EH (cell line): Measurements from ENCODE around the gene CDY2A.
"Not testable (repeated sequence)": the region's sequence is repeated elsewhere in the genome, so short reads cannot be mapped to it uniquely, and the experiment has no call there.

Experiments used
- DNase-seq: peaks from one replicate; pipeline ENCODE4 v3.0.0-alpha.2; 2015; ENCODE audit warnings: low read depth

The CDY2A gene

GRCh38 chrY:18025487-18025886, at the start of gene CDY2A:
Gene CDY2A (plus strand): TSS chrY:18025787. CDS start chrY:18026115, 328 bp downstream.
- not testable (repeated sequence) for DNase-seq

- not testable (repeated sequence) for DNase-seq
Measured at GRCh38 chrY:17997586-17997985, 28.0 kb upstream of the CDY2A start.

- not testable (repeated sequence) for DNase-seq
Measured at GRCh38 chrY:17998266-17998665, 27.3 kb upstream of the CDY2A start.

GRCh38 chrY:18023897-18024296, 1.7 kb upstream of the CDY2A start:
- DNase-seq, result not testable (repeated sequence)

DNA sequence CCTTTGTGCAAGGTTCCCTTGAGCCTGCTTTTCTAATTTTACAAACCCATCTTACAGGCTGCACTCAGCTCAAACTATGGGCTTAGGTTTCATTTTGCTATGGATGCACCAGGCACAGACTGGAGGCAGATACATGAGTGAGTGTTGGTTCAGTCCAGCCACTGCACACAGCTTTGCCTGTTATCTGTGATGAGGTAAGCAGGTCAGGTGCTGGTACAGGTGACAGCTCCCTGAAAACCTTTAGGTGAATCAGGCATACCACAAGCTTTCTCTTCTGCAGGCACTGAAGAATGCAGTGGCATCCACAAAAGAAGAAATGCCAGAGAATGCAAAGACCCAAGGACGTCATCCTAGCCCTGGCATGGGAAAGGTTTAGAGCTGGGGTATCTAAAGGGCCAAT, 3.3 kb downstream of the CDY2A start:
- DNase-seq, result not testable (repeated sequence)

DNA sequence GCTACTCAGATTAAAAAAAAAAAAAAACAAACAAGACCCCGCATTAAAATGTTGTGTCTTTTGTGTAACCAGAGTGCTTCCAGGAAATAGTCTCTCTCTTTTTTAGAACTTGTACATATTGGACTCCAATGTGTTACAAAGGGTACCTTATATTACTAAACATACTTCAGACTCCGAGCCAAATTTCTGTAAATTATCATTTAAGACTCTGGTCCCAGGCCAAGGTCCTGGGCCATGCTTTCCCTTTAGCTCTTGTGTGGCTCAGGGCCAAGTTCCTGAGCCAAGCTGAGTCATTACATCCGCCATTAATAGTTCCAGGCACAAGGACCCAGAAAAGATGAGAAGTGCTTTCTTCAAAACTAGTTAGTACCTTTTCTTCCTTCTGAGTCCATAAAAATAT, 4.6 kb downstream of the CDY2A start:
- DNase-seq, result not testable (repeated sequence)

- not testable (repeated sequence) for DNase-seq
Measured at GRCh38 chrY:18034100-18034814, 8.7 kb downstream of the CDY2A start.

GRCh38 chrY:18034864-18035263, 9.3 kb downstream of the CDY2A start:
- DNase-seq, result not testable (repeated sequence)

DNA sequence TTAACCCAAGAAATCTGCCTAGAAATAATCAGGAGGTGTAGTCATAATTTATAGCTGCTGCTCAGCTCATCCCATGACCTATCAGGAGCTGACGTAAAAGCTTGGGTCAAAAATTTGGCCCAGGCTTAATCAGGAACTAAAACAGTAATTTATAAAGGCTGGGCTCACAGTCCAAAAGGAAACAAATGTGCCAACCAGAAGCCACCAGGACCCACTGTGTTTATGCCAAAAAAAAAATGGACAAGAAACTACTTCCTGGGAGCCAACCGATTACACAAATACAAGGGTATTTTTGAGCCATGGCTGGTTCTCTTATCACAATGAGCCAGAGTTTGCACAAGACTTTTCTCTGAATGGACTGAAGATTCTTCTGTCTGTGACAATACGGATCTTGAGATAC, 19.4 kb downstream of the CDY2A start:
- DNase-seq, result not testable (repeated sequence)

DNA sequence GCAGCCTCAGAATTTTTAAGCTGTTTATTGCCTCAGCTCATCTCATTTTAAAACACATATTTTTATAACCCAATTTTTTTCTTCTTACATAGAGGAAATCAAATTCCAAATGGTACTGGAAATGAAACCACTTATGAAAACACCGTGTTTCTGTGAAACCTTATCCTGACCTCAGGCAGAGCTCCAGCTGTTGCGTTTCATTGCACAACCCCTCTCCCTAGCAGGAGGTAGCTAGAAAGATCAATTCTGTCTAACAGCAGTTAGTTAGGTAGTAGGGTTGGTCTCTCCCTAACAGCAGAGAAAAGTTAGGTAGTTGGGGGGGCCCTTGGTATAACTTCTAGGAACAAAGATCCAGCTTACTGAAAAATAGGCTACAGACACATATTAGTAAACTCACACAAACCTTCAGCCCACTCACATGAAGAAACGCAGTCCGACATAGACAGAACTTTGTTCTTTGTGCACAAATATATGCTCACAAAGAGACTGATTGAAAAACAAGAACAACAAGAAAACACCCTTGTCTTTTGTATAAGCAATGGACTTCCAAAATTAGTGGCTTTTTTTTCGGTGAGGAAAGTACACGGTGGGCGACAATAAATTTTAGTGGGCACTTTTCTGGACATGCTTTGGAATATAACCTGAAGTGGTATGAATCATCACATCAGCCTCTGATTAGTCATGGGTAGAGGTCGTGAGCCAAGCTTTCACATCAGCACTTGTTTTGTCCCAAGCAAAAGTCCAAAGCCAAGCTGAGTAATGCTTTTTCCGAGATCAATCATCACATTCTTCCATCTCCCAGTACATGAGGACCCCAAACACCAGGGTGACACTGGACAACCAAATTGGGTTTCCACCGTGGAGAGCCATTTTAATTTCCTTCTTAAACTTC, 22.8 kb downstream of the CDY2A start:
- not testable (repeated sequence) for DNase-seq

DNA sequence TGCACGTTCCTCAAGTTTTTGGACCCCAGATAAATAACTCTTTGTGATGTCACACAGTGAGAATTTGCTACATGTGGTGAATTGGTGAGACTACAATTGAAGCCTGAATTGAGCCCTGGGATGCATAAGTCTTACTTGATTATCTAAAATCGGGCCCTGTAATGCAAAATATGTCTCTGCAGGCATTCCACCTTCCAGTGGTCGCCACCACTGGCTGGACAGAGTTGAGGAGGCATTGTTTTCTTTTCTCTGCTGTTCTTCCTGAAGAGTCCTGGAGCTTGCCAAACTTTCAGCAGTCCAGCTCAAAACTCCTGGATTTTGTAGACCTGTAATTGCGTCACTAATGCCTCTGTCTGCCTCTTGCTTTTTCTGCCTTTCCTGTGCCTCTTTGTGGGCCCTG, 23.5 kb downstream of the CDY2A start:
- not testable (repeated sequence) for DNase-seq

GRCh38 chrY:18056473-18056872, 30.9 kb downstream of the CDY2A start:
- not testable (repeated sequence) for DNase-seq

DNA sequence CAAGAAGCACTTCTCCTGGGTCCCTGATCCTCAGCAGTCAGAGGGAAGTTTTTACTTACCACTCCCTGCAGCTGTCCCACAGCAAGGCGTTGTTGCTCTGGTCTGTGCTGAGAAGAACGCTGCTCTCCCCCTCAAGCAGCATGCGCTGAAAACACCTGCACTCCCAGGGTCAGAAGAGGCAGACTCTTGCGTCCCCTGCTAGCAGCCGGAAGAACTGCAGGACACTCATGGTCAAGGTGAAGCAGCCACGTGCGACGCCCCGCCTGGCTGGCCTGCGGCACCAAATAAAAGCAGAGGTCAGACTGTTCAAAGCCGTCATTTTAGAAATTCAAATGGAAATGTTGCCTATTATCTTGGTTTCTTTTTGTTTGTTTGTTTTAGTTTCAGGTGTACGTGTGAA, 47.9 kb downstream of the CDY2A start:
- not testable (repeated sequence) for DNase-seq
